GM13976 (cell line): Measurements from ENCODE around the gene FCGR2B.
"Not testable (repeated sequence)": the region's sequence is repeated elsewhere in the genome, so short reads cannot be mapped to it uniquely, and the experiment has no call there.

Experiments
- DNase-seq: peaks from one replicate; pipeline ENCODE4 v3.0.0; 2012; ENCODE audit warnings: low spot score
- CTCF ChIP-seq: IDR thresholded peaks from 2 replicates; pipeline ENCODE4 v1.5.1; 2012; ENCODE audit warnings: borderline replicate concordance, mild to moderate bottlenecking; ENCODE audit not compliant: insufficient read depth; ENCODE audit errors: extremely low read depth, missing control alignments, control extremely low read depth
- in situ Hi-C: fragments of 300-500 bp; cut with MboI; formaldehyde crosslinking; loops from one replicate; pipeline ENCODE4 v1.12.0; 2022; ENCODE audit warnings: low sequenced_read_pairs, mixed read lengths, inconsistent platforms; ENCODE audit not compliant: unreplicated experiment

The FCGR2B gene

GRCh38 chr1:161639203-161639602 lies 23.7 kb upstream of the FCGR2B start:
- DNase-seq, result not testable (repeated sequence)
- in situ Hi-C loops, result loop anchor here (25.0 kb wide), 1 partner anchor 98 kb away; the partner anchor contains the start of gene DUSP12

- DNase-seq, result not testable (repeated sequence)
- in situ Hi-C loops, result loop anchor here (25.0 kb wide), 1 partner anchor 95 kb away; the partner anchor contains the start of gene DUSP12
These were observed 20.2 kb upstream of the FCGR2B start for GRCh38 chr1:161642697-161643096.

GRCh38 chr1:161643481-161644208 lies 19.3 kb upstream of the FCGR2B start:
- in situ Hi-C loops, result loop anchor here (25.0 kb wide), 1 partner anchor 94 kb away; the partner anchor contains the start of gene DUSP12
- DNase-seq, result not testable (repeated sequence)

GRCh38 chr1:161644855-161645254 lies 18.1 kb upstream of the FCGR2B start:
- DNase-seq, result not testable (repeated sequence)
- in situ Hi-C loops, result loop anchor here (25.0 kb wide), 1 partner anchor 92 kb away; the partner anchor contains the start of gene DUSP12

GRCh38 chr1:161647507-161648360 lies 15.2 kb upstream of the FCGR2B start:
- DNase-seq, result not testable (repeated sequence)
- peak; percentile 17 for TF ChIP-seq CTCF
- in situ Hi-C loops, result loop anchor here (25.0 kb wide), 1 partner anchor 90 kb away; the partner anchor contains the start of gene DUSP12

GRCh38 chr1:161653541-161653940 lies 9.4 kb upstream of the FCGR2B start:
- in situ Hi-C loops, DNase-seq: not testable (repeated sequence)

GRCh38 chr1:161653971-161654370 lies 9.0 kb upstream of the FCGR2B start:
- in situ Hi-C loops, DNase-seq: not testable (repeated sequence)

GRCh38 chr1:161658524-161658923 lies 4.4 kb upstream of the FCGR2B start:
- DNase-seq, in situ Hi-C loops: not testable (repeated sequence)

- in situ Hi-C loops, DNase-seq: not testable (repeated sequence)
These were observed 1.2 kb upstream of the FCGR2B start for GRCh38 chr1:161661660-161662311.

- DNase-seq, in situ Hi-C loops: not testable (repeated sequence)
These were observed 626 bp downstream of the FCGR2B start for GRCh38 chr1:161663569-161663968.

GRCh38 chr1:161664689-161665088 lies 1.7 kb downstream of the FCGR2B start:
- in situ Hi-C loops, DNase-seq: not testable (repeated sequence)

- in situ Hi-C loops, DNase-seq: not testable (repeated sequence)
These were observed 8.4 kb downstream of the FCGR2B start for GRCh38 chr1:161671045-161672020.

GRCh38 chr1:161673437-161673836 lies 10.5 kb downstream of the FCGR2B start:
- DNase-seq, in situ Hi-C loops: not testable (repeated sequence)

GRCh38 chr1:161674447-161674846 lies 11.5 kb downstream of the FCGR2B start:
- in situ Hi-C loops, DNase-seq: not testable (repeated sequence)

GRCh38 chr1:161674908-161675307 lies 12.0 kb downstream of the FCGR2B start:
- in situ Hi-C loops, DNase-seq: not testable (repeated sequence)
